Measurements from ENCODE around the gene FGF1.
"Not testable (repeated sequence)": the region's sequence is repeated elsewhere in the genome, so short reads cannot be mapped to it uniquely, and the experiment has no call there.

Gene FGF1

DNA sequence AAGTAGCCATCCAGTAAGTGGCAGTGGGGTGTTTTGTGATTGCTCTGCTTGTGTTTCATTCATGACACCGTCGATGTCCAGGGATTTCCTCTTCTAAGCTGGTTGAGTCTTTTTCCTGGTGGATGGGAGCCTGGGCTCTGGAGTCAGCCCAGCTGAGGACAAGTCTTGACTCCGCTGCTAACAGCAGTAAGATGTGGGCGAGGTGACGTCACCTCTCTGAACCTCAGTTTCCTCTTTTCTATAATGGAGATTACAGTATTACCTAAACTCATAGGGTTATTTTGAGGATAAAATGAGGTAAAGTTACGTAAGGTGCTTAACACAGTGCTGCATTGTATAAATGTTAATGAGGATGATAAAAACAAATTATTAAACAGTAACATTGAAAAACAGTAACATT is 21.3 kb downstream of the FGF1 start:
- no peak for DNase-seq

DNA sequence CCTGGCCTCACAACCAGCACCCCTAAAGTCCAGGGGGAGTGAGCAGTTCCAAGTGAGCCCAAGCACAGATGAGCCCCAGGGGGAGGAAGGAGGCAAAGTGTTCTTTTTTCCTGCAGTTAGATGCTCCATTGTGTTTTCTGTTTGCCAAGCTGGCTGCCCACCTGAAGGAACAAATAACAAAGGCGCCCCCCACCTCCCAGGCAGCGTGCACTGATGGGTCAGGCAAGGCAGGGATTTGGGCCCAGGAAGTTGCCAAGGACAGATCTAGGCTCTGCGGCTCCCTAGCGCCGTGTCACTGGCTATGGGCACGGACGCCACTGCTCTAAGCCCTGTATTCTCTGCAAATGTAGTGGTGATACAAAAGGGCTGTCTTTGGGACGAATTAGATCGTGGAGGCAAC is 21.8 kb downstream of the FGF1 start:
- DNase-seq, result no peak

DNA sequence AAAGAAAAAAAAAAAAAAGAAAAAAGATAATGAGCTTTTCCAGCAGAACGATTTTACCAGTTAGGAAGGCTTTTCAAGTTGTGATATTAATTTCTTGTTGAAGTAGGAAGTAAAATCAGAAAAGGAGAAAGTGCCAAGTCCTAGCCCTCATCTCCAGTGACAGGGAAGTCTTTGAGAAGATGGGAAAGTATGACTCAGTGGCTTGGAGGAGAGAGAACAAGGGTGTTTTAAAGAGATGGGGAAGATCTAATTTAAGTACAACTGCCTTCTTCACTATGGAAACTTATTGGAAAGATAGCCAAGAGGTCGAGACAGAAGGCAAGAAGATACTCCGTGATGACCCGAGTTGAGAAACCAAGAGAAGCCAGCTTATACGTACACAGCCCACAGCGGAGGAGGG is 22.6 kb downstream of the FGF1 start:
- DNase-seq, result no peak

DNA sequence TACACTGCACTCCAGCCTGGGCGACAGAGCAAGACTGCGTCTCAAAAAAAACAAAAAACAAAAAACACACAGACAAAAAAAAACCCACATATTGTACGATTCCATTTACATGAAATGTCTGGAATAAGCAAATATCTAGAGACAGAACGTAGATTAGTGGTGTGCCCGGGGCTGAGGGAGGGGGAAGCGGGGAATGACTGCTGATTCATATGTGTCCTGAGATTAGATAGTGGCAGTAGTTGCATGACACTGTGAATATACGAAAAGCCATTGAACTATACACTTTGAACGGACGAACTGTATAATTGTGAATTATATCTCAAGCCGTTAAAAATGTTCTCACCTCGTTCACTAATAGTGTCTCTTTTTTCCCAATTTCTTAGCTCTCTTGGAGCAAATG is 23.9 kb downstream of the FGF1 start:
- DNase-seq, result no peak

DNA sequence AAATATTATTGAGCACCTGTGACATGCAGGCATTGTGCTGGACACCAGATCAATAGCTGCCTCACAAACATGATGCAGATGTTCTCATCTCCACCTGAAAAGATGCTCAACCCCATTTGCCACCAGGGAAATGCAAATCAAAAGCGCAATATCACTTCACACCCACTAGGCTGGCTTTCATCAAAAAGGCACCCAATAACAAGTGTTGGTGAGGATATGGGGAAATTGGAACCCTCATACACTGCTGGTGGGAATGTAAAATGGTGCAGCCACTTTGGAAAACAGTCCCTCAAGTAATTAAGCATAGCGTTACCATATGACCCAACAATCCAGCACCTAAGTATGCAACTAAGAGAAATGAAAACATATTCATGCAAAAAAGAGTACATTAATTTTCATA is 24.7 kb downstream of the FGF1 start:
- no peak for DNase-seq

DNA sequence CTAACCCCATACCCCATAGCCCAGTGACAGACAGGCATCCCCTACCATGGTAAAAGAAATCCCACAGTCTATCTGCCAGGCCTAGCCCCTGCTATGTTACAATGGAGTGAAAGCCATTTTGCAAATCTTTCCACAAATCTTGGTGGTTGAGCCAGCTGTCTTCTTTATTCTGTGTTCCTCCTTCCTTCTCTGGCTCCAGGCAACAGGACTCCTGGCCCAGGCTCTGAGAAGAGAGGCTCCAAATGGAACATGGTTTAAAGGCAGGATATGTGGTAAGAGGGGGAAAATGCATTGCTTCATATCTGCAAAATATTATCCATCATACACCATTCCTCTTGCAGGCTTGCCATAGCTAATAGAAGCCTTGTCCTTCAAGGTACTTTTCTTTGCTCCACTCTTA is 25.2 kb downstream of the FGF1 start:
- no peak for DNase-seq

DNA sequence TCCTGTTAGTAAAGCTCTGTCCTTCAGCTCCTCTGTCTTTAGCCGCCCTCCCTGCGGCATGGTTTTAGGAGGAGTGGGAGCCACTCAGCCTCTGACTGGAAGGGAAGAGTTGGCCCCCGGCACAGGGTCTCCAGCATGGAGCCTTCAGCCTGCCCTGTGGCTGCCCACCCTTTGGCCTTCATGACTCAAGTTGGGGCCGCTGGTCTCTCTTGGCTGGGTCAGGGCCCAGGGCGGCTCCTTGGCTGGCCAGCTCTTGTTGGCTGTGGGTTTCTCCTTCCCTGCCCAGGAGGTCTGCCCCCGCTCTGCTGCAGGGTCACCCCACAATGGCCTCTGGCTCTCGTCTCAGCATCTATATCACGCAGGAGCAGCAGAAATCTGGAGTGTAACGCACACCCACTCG is 25.7 kb downstream of the FGF1 start:
- DNase-seq, result no peak

DNA sequence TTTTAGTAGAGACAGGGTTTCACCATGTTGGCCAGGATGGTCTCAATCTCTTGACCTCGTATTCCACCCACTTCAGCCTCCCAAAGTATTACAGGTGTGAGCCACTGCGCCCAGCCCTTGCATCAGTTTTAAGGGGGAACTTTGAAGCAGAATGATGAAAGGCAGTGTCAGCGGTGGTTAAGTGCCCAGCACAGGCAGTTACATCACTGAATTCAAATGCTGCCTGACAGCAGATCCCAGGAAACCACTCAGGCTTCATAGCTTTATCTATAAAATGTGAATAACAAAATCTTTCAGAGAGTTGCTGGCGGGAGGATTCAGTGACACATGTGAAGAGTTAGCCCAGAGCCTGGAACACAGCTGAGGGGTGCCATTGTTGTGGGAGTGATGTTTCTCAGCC is 26.5 kb downstream of the FGF1 start:
- no peak for DNase-seq

DNA sequence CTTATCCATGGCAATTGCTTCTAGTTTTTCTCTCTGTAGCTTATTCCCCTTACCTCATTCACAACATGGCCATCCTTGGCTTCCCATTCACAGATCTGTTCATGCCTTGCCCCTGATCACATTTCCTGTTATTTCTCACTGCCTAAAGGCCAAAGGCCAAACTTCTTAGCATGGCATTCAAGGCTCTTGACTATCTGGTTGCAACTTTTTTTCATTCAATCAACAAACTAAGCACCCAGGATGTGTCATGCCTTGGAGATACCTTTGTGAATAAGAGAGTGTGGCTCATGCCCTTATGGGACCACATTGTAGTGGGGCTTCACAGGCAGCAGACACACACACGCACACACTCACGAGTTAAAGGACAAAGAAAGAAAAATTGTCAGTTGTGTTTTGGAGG is 27.6 kb downstream of the FGF1 start:
- DNase-seq, result no peak

DNA sequence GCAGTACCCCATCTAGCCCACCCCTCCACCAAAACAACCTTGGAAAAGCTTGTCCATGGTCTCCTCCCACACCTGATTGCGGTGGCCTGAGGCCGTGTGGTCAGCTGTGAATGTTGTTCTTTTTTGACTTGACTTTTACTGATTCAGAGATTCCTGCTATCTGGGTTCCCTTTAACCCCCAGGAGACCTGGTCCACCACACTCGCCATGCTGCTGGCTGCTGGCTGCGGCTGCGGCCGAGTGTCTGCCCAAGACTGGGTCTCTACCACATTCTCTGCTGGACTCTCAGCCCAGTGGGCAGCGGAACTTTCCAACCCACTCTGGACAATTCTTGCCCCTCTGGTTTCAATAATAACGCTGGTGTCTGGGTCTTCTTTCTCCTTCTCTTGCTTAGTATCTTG is 28.4 kb downstream of the FGF1 start:
- DNase-seq, result no peak

DNA sequence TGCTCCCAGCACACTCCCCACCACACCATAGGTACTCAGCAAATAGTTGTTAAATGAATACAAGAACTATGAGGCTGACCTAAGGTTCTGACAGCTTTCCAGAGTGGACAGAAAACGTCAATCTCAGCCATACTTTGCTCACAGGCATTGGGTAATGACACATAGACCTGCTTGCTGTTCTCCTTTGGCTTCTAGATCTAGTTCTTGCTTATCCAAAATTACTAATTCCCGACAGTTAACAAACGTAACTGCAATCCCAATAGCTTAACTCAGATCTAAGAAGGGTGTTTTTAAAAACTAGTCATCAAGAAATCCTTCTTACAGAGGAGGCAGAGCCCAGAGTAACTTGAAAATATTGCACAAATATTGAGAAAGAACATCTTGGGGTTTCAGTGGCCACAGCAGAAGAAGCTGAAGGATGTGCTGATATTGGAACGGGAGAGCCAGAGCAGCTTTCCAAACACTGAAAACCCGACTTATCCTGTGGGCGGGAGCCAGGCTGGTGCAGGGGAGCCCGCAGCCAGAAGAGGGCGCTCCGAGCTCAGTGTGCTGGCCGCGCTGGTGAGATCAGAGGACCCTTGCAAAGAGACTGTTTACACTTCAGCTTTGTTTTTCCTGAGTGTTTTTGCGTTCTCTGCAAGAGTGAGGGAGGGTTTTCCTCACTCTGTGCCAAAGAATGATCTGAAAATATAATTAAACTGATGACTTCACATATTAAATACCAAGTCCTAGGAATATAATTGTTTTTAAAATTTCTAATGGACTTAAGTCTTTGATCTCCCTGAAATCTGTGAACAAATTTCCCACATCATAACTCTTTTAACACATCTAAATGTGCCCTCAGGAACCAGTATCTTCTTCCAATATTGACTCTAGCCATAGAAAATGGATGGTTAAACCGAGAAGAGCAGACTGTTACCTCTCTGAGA is 30.3 kb downstream of the FGF1 start:
- peak; percentile 74 for DNase-seq

DNA sequence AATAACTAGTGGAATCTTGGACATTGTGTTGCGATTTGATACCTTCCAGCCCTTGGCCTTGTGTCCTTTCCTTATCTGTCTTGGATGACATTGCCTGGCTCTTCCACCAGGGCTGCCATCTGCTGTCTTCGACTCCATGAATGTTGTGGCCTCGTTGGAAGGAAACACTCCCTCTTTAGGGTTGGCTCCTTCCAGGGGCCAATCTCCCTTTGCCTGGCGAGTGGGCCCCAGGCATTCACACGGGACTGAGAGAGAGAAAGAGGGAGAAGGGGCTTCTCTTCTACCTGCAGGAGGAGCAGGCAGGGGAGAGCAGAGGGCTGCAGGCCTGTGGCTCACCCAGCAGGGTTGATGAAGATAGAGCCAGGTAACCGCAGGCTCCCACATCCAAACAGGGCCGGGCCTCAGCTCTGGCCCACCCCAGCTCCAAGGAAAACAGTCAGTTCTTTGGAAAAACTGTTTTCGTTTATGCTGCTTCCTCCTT is 31.3 kb downstream of the FGF1 start:
- DNase-seq, result no peak

DNA sequence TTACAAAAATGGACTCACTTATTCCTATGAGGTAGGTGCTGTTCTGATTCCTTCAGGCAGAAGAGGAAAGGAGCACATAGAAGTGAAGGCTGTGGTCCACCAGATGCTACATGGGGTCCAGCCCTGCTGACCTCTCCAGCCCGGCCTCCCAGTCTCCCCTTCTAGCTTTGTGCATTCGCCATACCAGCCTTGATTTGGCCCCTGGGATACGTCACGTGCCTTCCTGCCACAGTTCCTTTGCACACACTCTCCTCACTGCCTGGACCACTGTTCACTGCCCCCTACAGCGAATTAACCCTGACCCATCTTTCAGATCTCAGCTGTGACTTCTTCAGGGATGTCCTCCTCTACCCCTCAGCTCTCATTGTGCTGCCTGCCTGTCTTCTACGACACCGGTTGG is 32.6 kb downstream of the FGF1 start:
- no peak for DNase-seq

DNA sequence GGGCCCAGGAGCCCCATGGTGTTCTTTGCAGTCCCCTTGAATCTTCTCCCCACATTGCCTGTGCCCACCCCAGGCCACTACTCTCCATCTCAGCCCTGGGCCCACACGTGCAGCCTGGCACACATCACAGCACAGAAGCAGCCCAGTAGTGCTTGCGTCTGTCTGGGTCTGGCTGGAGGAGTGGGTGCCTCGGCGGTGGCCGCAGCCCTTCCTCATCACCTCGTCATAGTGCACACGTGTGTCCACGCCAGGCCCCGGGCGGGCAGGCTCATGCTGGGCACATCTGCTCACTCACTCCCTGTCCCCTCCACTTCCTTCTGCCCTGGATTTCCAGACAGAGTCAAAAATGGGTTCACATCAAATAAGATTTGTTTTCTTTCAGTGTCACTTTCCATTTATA is 33.3 kb downstream of the FGF1 start:
- no peak for DNase-seq

DNA sequence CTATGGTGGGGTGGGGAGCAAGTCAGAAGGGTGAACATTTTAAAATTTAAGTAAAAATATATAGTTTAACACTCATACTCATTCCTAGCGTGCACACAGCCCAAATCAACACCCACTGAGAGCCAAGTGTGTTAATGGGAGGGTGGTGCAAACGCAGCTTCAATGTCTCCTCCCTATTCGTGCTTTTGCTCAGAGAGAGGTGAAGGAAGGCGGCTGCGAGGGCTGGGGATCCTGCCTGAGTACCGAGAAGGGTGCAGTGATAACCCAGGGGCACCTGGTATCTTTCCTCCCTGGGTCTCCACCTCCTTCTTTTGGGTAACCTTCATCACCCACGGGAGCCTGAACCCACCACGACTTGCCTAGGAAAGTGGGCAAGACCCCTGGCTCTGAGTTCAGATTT is 35.0 kb downstream of the FGF1 start:
- no peak for DNase-seq

DNA sequence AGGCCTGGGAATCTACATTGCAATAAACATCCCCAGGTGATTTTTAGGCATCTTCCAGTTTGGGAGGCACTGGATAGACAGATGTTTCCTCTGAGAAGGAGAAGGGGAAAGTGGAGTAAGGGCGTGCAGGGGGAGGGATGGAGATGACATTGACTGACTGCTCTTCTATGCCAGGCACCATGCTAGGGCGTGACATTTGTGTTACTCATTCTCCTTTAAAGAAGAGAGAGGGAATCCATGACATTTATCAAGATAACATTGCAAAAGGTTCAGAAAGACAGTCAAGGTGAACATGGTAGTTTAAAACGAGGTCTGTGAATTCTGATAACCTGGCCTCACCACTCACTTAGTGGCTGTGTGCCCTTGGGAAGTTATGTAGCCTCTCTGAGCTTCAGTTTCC is 35.8 kb downstream of the FGF1 start:
- no peak for DNase-seq

DNA sequence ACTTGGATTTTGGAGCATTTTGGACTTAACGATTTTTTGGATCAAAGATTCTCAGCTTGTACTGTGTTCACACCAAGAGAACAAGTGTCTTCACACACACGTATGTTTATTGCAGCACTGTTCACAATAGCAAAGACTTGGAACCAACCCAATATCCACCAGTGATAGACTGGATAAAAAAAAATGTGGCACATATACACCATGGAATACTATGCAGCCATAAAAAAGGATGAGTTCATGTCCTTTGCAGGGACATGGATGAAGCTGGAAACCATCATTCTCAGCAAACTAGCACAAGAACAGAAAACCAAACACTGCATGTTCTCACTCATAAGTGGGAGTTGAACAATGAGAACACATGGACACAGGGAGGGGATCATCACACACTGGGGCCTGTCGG is 37.8 kb downstream of the FGF1 start:
- not testable (repeated sequence) for DNase-seq

DNA sequence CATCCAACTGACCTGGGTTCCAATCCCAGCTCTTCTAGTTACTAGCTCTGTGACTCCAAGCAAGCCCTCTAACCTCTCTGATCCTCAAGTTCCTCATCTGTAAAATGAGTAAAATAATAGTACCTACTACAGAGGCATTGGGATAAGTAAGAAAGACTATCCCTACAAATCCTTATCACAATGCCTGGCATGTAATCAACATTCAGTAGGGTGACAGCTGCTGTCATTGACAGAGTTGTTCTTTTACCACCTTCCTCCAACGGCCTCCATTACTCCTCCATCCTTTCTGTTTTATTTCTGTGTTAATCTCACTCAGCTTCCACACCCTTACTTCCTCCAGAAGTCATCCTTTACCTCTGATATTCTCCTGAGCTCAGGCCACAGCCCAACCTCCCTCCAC is 40.4 kb downstream of the FGF1 start:
- DNase-seq, result no peak

DNA sequence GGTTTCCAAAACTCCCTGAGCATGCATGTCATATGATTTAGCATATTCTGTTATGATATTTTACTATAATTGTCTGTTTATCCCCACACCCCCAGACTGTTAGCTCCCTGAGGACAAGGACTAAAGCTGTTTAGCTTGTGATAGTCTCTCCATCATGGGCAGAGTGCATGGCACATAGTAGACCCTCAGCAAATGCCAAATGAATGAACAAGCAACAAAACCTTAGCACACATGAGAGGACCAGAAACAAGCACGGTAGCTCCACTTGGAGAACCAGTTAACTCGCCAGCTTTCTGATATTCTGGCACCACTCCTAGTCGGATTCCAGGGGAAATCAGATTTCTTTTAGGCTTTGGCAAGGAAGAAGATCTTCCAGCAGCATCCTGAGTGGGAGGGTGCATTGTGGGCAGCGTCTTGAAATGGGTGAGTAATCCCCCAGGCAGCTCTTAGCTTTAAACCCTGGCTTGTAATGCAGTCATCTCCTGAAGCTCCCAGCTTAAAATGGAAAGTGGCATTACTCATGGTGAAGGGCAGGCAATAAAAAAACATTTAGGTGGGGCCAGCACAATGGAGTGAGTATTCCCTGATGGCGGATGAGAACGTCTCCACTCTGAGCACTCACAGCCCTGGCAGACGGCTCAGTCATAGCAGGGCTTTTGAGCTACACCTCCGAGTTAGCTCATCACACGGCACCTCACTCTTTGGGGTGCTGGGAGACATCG is 41.1 kb downstream of the FGF1 start:
- no peak for DNase-seq

DNA sequence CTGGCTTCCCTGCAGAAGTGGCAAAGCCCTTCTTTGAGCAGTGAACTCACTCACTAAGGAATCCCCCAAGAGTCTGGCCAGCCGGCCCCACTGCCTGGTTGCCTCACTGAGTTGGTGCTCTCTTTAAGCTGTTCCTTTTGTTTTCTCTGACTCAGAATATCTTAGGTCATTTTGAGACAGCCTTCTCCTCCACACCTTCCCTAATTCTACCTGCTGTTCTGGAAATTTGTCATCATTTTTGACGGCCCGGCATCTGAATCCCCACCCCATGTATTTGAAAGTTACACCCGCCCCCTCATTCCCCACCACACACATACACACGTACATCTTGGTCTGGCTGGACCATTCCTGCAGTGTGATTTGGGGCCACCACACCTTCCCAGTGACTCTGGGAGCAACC is 41.8 kb downstream of the FGF1 start:
- no peak for DNase-seq

DNA sequence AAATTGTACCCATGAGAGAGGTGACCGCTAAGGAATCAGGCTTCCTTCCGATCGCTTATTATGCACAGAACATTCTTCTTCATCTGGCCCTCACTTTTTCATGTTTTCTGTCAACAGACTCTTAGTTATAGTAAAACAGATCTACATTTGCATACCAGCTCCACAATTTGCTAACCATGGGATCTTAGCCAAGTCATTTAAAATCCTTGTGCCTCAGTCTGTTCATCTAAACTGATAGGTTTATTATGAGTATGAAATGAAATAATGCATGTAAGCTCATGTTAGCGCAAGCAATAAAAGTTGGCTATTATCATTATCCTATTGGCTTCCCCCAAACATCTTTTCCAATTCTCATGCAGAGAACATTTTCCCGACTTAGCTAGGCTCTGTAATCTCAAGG is 42.3 kb downstream of the FGF1 start:
- DNase-seq, result no peak

DNA sequence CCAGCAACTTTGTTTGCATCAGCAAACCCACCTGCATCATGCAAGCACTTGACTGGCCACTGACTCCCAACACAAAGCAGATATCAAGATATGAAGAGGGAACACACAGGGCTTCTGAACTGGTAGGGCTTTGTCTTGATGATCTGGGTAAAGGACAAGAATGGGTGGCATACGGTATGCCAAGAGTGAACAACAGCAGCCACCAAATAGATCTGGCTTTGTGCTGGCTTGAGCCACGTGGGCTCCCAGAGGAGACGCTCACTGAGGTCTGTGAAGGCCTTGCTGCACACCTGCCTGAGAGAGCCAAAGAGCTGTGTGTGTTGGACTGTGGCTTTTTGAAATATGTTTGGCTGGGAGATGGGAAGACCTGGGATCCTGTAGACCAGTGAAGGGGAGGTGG is 43.5 kb downstream of the FGF1 start:
- DNase-seq, result no peak

DNA sequence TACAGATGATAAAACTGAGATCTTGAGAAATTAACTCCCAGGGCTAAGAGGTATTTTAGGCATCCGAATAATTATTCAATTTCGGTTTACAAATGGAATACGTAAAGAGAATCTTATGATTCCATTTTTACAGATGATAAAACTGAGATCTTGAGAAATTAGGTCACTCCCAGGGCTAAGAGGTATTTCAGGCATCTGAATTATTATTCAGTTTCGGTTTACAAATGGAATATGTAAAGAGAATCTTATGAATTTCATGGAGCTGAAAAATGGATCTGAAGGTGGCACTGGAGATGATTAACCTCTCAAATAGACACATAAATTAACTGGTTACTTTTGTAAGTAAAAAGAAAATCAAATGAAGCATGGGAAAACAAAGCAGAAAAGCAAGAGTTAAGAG is 44.2 kb downstream of the FGF1 start:
- no peak for DNase-seq

DNA sequence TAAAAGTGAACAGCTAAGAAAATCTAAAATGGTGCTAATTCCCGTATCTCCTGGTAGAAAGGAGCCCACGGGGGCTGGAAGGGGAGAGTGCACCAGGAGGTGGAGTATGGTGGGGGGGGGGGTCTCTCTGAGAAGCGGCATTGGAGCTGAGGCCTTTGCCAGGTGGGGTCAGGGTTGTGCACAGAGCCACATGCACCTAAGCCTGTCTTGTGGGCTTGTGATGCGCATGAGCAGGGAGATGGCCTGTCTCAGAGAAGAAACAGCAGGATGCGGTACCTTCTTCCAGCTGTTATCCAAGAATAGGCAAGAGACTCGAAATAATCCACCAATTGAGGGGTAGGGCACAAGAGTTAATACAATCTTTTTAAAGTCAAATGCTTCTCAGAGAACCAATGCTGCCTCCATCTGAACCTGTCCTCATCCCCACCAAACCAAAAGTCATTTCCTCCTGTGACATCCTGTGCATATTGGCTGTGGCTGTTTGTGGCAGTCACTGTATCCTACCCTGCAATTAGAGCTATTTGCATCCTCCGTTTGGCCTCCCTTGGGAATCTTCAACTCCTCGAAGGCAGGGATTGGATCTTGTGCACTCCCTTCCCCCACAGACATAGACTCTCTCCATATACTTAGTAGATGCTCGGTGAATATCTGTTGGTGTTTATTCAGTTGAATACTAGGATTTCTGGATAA is 45.4 kb downstream of the FGF1 start:
- no peak for DNase-seq

Data from stimulated activated CD4-positive, alpha-beta T cell treated with anti-CD3 and anti-CD28 coated beads, Interleukin-4, amount 100 ng/mL, for 24 hours (primary cell).